ENCODE data around the gene PSME3IP1. TPM values are rescaled to one million over a fixed set of nuclear protein-coding genes. Genes with fewer than 3 reads are reported as not detected.

PSME3IP1 gene, protein sequence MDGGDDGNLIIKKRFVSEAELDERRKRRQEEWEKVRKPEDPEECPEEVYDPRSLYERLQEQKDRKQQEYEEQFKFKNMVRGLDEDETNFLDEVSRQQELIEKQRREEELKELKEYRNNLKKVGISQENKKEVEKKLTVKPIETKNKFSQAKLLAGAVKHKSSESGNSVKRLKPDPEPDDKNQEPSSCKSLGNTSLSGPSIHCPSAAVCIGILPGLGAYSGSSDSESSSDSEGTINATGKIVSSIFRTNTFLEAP
- polyA plus RNA-seq (ENCODE audit: insufficient read length in 4 of 4) = 100 to 1,000 TPM in 3 of 4 donors, 10 to 100 TPM in 1; 81.7 to 137 (median 121) TPM

DNA sequence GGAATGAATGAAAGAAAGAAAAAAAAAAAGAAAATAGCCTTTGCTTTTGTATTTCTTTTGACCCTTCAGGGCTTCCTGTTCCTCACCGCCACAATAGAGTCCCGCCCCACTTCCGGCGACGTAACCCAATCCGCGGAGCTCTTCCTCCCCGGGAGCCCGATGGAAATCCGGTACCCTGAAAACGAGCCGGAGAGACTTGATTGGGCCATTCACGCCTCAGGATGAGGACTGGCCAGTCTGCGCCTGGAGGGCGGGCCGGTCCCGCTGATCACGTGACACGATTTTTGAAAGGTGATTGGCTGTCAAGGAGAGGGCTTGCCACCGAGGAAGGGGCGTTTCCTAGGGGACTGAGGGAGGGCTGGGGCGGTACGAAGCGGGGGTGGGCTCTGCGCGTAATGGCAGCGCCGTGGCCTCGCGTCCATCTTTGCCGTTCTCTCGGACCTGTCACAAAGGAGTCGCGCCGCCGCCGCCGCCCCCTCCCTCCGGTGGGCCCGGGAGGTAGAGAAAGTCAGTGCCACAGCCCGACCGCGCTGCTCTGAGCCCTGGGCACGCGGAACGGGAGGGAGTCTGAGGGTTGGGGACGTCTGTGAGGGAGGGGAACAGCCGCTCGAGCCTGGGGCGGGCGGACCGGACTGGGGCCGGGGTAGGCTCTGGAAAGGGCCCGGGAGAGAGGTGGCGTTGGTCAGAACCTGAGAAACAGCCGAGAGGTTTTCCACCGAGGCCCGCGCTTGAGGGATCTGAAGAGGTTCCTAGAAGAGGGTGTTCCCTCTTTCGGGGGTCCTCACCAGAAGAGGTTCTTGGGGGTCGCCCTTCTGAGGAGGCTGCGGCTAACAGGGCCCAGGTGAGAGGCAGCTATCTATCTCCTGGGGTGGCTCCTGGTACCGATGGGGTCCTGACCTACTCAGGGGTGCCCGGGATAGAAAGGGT lies at the start of gene PSME3IP1, which contains the start of gene RSPRY1:
TSS of gene PSME3IP1 (minus strand) at position 95 of the 927 bp plus-strand sequence. CDS start 12,185 bp downstream, outside the sequence.
TSS of gene RSPRY1 (plus strand) at position 385 of the 927 bp plus-strand sequence. CDS start 18,330 bp downstream, outside the sequence.
- DNase-seq (ENCODE audit: low read depth in 4 of 4, low spot score in 2 of 4) = peak; percentile 97 to 99 (median 99)

DNA sequence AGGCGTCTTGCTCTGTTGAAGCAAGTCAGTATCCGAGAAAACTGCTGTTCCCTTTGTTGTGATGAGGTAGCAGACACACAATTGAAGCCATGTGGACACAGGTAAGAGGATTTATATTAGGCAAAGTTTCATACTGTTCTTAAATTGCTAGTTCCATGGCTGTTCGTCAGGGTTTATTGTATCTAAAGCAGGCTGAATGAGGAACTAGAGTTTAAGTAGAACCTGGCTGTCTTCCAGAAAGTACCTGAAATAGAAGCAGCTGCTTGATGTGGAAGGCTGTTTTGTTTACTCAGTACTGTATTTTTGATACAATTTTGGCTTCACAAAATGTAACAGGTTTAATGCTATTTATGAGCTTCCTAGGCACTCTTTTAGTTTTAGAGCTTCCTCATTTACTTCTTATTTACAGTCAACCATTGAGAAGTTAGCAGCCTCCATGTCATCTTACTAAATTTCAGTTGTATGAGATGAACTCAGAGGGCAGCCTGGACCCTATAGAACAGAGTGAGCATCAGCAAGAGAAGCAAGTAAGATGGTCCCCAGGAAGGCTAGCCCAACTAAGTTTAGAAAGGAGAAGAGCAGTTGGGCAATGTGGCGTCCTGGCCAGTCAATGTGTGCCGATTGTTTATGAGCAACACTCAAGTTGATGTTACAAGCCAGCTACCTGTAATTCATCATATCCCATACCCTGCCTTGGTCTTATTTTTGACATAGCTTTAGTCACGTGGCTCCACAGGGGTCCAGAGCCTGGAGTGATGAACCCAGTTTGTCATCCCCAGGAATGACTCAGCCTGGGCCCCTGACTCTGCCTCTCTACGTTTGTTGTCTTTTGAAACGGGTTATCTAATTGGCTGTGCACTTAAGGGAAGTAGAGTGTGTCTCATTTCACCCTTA lies 49.5 kb upstream of the PSME3IP1 start:
- DNase-seq (ENCODE audit: low read depth in 4 of 4, low spot score in 2 of 4) = no peak

DNA sequence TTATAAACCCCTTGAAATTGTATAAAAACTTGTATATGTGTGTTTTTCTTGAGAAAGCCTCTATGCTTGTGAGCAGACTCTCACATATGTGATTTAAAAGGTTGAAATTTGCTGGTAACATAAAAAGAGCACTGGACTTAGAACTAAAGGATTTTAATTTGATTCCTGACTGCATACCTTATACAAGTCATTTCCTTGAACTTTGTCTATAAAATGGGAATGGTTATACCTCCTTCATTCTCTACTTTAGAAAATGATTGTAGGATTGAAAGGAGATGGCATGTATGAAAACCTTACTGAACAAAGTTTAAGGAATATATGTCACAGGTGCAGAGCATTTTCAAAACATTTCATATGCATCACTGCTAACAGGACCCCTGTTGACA lies 48.9 kb upstream of the PSME3IP1 start:
- no peak for DNase-seq (ENCODE audit: low read depth in 4 of 4, low spot score in 2 of 4)

GRCh38 chr16:57233944-57234706 lies 48.3 kb upstream of the PSME3IP1 start:
- DNase-seq (ENCODE audit: low read depth in 4 of 4, low spot score in 2 of 4) = no peak

DNA sequence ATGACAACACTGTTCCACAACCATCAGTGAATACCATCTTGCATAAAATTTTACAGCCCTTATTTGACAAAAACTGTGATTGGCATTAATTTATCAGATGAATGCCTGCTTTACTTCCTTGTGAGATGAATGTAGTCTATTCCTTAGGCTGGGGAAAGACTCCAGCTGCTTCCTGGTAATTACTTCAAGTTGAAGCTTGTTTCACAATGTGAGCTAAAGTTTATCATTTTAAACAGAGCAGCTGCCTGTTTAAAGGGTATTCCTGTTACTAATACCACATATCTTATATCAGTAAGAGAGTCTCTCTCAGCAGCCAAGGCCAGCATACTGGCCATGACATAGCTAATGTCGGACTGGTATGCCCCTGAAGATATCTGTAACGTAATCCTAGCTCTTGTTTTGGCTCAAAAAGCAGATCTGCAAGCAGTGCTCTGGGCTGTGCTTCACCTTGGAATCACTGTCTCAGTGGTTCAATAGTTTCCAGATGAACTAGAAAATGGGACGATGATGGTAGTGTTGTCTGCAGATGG lies 46.0 kb upstream of the PSME3IP1 start:
- no peak for DNase-seq (ENCODE audit: low read depth in 4 of 4, low spot score in 2 of 4)

GRCh38 chr16:57229079-57229478 lies 43.2 kb upstream of the PSME3IP1 start:
- no peak for DNase-seq (ENCODE audit: low read depth in 4 of 4, low spot score in 2 of 4)

GRCh38 chr16:57226701-57227621 lies 41.1 kb upstream of the PSME3IP1 start:
- DNase-seq (ENCODE audit: low read depth in 4 of 4, low spot score in 2 of 4) = no peak

GRCh38 chr16:57225978-57226377 lies 40.1 kb upstream of the PSME3IP1 start:
- DNase-seq (ENCODE audit: low read depth in 4 of 4, low spot score in 2 of 4) = no peak

GRCh38 chr16:57224651-57225335 lies 39.0 kb upstream of the PSME3IP1 start:
- no peak for DNase-seq (ENCODE audit: low read depth in 4 of 4, low spot score in 2 of 4)

GRCh38 chr16:57223057-57223456 lies 37.2 kb upstream of the PSME3IP1 start:
- DNase-seq (ENCODE audit: low read depth in 4 of 4, low spot score in 2 of 4) = no peak

DNA sequence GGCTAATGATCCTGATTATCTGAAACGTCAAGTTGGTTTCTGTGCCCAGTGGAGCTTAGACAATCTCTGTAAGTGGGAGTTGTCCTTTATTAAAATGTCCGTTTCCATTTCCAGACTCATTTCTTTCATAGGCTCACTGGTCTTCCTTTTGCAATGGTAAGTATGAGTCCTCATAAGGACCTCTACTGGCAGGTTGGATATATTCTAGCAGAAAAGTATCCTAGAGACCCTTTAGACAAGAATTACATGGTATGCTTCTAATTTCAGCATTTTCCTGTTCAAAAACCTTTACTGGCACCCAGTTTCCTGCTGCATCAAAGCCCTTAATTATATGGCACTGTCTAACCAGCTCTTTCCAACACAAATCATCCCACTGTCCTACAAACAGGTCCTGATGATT lies 31.1 kb upstream of the PSME3IP1 start:
- DNase-seq (ENCODE audit: low read depth in 4 of 4, low spot score in 2 of 4) = no peak

DNA sequence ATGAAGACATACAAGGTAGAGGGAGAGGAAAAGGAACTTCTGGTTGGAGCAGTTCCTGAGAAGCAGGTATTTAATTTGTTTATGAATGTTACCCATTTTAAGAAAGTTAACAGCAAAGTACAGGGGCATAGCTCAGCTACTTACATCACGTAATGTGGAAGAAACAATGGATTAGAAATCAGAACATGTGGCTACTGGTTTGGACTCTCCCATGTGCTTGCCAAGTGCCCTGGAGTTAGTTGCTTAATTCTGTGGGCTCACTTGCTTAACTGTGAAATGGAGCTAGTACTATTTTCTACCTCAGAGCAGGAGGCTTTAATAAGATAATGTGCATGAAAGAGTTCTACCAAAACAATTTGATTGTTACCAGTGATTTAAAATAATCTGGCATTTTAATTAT lies 27.6 kb upstream of the PSME3IP1 start:
- no peak for DNase-seq (ENCODE audit: low read depth in 4 of 4, low spot score in 2 of 4)

- DNase-seq (ENCODE audit: low read depth in 4 of 4, low spot score in 2 of 4) = no peak
Observed at GRCh38 chr16:57209780-57210179, 23.9 kb upstream of the PSME3IP1 start.

DNA sequence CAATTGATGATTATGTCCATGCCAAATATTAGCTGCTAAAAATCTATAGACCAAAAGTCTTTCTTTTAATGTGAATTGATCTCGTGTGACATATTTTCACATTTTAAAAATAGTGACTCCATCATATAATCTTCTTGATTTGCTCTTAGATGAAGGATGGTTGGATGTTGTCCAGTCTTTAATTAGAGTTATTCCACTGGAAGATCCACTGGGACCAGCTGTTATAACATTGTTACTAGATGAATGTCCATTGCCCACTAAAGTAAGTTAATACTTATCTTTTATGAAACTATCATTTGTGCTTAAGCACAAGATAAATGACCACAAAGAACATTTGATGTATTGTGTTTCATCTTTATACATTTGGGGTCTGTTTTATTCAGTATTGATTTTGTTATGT lies 23.1 kb upstream of the PSME3IP1 start:
- DNase-seq (ENCODE audit: low read depth in 4 of 4, low spot score in 2 of 4) = no peak

DNA sequence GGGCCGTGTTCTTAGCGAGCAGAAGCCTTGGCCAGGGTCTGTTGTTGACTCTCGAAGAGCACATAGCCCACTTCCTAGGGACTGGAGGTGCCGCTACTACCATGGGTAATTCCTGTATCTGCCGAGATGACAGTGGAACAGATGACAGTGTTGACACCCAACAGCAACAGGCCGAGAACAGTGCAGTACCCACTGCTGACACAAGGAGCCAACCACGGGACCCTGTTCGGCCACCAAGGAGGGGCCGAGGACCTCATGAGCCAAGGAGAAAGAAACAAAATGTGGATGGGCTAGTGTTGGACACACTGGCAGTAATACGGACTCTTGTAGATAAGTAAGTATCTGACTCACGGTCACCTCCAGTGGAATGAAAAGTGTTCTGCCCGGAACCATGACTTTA lies 18.8 kb upstream of the PSME3IP1 start:
- DNase-seq (ENCODE audit: low read depth in 4 of 4, low spot score in 2 of 4) = no peak

- DNase-seq (ENCODE audit: low read depth in 4 of 4, low spot score in 2 of 4) = no peak
Observed at GRCh38 chr16:57203451-57203850, 17.6 kb upstream of the PSME3IP1 start.

DNA sequence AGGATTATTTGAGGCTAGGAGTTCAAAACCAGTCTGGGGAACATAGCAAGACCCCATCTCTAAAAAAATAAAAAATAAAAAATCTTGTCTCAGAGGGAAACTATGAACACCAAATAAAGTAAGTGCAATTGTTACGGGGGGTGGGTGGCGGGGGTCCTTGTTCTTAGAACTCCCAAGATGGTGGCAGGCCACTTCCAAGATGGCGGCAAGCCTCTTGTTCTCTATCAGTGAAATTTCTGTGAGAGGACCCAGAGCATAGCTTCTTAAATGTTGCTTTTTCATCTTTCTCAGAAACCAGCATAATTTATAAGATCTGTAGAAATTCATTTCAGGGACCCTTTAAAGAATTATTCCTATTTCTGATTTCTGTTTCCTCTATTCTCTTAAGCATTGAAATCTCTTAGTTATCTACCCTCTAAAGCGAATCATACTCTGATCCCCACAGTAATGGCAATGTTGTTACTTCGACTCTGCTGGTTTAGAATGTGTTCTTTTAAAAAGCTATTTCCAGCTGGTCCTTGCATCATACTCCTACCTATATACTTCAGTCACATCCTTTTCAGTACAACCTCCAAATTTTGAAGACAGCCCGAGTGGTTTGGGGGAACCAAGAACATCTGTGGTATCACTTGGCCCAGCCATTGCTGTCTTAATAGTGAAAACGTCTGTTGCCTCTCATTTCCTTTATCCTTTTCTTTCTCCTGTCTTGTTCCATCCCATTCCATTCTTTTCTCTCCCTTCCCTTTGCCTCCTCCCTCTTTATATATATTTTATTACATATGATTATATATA lies 16.5 kb upstream of the PSME3IP1 start:
- no peak for DNase-seq (ENCODE audit: low read depth in 4 of 4, low spot score in 2 of 4)

Data from left renal cortex interstitium (tissue), 4 donors.